GM12878 (cell line): Measurements from ENCODE around the gene LGMN. TPM values are rescaled to one million over a fixed set of nuclear protein-coding genes. Genes with fewer than 3 reads are reported as not detected.

Source experiments
- ATAC-seq: fragments of 200-7000 bp; cut with Tn5 transposase; 3 replicates; pipeline ENCODE4 v1.9.1; 2020; ENCODE audit warnings: mild to moderate bottlenecking, moderate library complexity
- BruUV-seq: library from RNA; stranded (reverse); fragments of 400-500 nt; replicated peaks from 2 replicates; lab custom pipeline; 2021; lab: Mats Ljungman, UMichigan
- CTCF ChIA-PET: fragments of 300-600 bp; sonication (Branson Sonifier 250); formaldehyde crosslinking; extraction: SDS; loops from one replicate; lab custom pipeline; 2021; ENCODE audit warnings: inconsistent platforms; lab: Yijun Ruan, JAX
- POLR2A ChIA-PET: fragments of 350-600 bp; formaldehyde crosslinking; extraction: SDS; loops from one replicate; lab custom pipeline; 2021; ENCODE audit warnings: inconsistent platforms; lab: Charles Lee
- RAD21 ChIA-PET: fragments of 300-600 bp; sonication (Branson Sonifier 250); formaldehyde crosslinking; loops from one replicate; lab custom pipeline; 2023; ENCODE audit warnings: antibody characterized with exemption; ENCODE audit not compliant: unreplicated experiment; lab: Charles Lee
- SMC1A ChIA-PET: fragments of 300-600 bp; sonication (Branson Sonifier 250); formaldehyde crosslinking; loops from one replicate; lab custom pipeline; 2023; ENCODE audit not compliant: unreplicated experiment, uncharacterized antibody; lab: Charles Lee
- DNase-seq: peaks from one replicate; pipeline ENCODE4 v3.0.0-alpha.2; 2011; ENCODE audit warnings: low read depth, low spot score
- FAIRE-seq: peaks from 3 replicates; lab custom pipeline; 2011; peaks lifted over from hg19 to GRCh38; lab: Jason Lieb, UNC
- H2AFZ ChIP-seq: 2 replicates; pipeline ENCODE4 v1.6.0; 2011; ENCODE audit warnings: low read depth, low read length, control low read depth; ENCODE audit not compliant: control insufficient read depth
- H3K27ac ChIP-seq: 2 replicates; pipeline ENCODE4 v1.5.1; 2011; ENCODE audit warnings: control low read depth; ENCODE audit not compliant: control insufficient read depth, insufficient read depth
- H3K27me3 ChIP-seq, 2 experiments: replicated peaks in 1 of 2; 2 replicates each; pipeline versions ENCODE4 v1.6.0 to v1.6.1; 2011; ENCODE audit warnings: low read length in 1 of 2; ENCODE audit not compliant: control insufficient read depth in 2 of 2, insufficient read depth in 2 of 2
- H3K36me3 ChIP-seq, 2 experiments: 2 replicates each; pipeline ENCODE4 v1.5.1; 2011; ENCODE audit warnings: low read length in 1 of 2; ENCODE audit not compliant: control insufficient read depth in 2 of 2, insufficient read depth in 2 of 2
- H3K4me1 ChIP-seq: 2 replicates; pipeline ENCODE4 v1.6.1; 2011; ENCODE audit warnings: mild to moderate bottlenecking, low read length, moderate library complexity, mixed read lengths; ENCODE audit not compliant: control insufficient read depth, insufficient read depth
- H3K4me2 ChIP-seq: 2 replicates; pipeline ENCODE4 v1.6.0; 2011; ENCODE audit warnings: control low read depth; ENCODE audit not compliant: control insufficient read depth, insufficient read depth
- H3K4me3 ChIP-seq: fragments of 200-600 bp; sonication (generic); 2 replicates; pipeline ENCODE4 v1.5.1; 2016
- H3K79me2 ChIP-seq: 2 replicates; pipeline ENCODE4 v1.6.0; 2011; ENCODE audit warnings: low read length; ENCODE audit not compliant: control insufficient read depth, insufficient read depth
- H3K9ac ChIP-seq: 2 replicates; pipeline ENCODE4 v1.8.0; 2011; ENCODE audit warnings: low read length, control low read depth, mixed read lengths; ENCODE audit not compliant: control insufficient read depth, insufficient read depth
- H3K9me3 ChIP-seq: replicated peaks from 3 replicates; pipeline ENCODE4 v1.5.1; 2011; ENCODE audit warnings: mild to moderate bottlenecking, low read length; ENCODE audit not compliant: control insufficient read depth, insufficient read depth
- H4K20me1 ChIP-seq: 2 replicates; pipeline ENCODE4 v1.6.0; 2011; ENCODE audit not compliant: control insufficient read depth, insufficient read depth
- CBX5 ChIP-seq: sonication (generic); IDR thresholded peaks from 2 replicates; pipeline ENCODE4 v1.6.1; 2016; ENCODE audit warnings: low read depth, moderate library complexity, mild to moderate bottlenecking, inconsistent platforms
- ETV6 ChIP-seq, 2 experiments: fragments of 450-650 bp in 1 of 2; IDR thresholded peaks in 1 of 2; conservative IDR thresholded peaks in 1 of 2; 2 replicates each; pipeline ENCODE4 v1.6.1; 2014; ENCODE audit warnings: antibody characterized with exemption in 1 of 2, borderline replicate concordance in 1 of 2, low read depth in 1 of 2, mild to moderate bottlenecking in 1 of 2, moderate library complexity in 1 of 2
- HCFC1 ChIP-seq: fragments of 150-350 bp; IDR thresholded peaks from 2 replicates; pipeline ENCODE4 v1.6.1; 2014; ENCODE audit warnings: low read length
- IKZF2 ChIP-seq, 2 experiments: fragments of 450-650 bp; IDR thresholded peaks; 2 replicates each; pipeline ENCODE4 v1.6.1; 2017; ENCODE audit warnings: mild to moderate bottlenecking in 2 of 2, moderate library complexity in 2 of 2
- LARP7 ChIP-seq: fragments of 450-650 bp; IDR thresholded peaks from 2 replicates; pipeline ENCODE4 v1.6.1; 2017; ENCODE audit warnings: mild to moderate bottlenecking
- SMAD1 ChIP-seq: fragments of 450-650 bp; IDR thresholded peaks from 2 replicates; pipeline ENCODE4 v1.6.1; 2018; ENCODE audit warnings: mild to moderate bottlenecking, low read depth; ENCODE audit not compliant: partially characterized antibody
- STAT1 ChIP-seq: fragments of 450-650 bp; conservative IDR thresholded peaks from 2 replicates; pipeline ENCODE4 v1.6.1; 2014; ENCODE audit warnings: antibody characterized with exemption, mild to moderate bottlenecking
- ZBED1 ChIP-seq: IDR thresholded peaks from 2 replicates; pipeline ENCODE4 v1.6.1; 2016; ENCODE audit warnings: borderline replicate concordance
- ZNF592 ChIP-seq: fragments of 450-650 bp; IDR thresholded peaks from 2 replicates; pipeline ENCODE4 v1.6.1; 2017; ENCODE audit warnings: mild to moderate bottlenecking, moderate library complexity
- ZNF687 ChIP-seq: fragments of 450-650 bp; IDR thresholded peaks from 2 replicates; pipeline ENCODE4 v1.6.1; 2017; ENCODE audit warnings: mild to moderate bottlenecking, moderate library complexity
- WGBS: methylation state at CpG from one replicate; pipeline ENCODE4 v1.1.6; 2016; ENCODE audit warnings: low lambda C conversion rate; ENCODE audit not compliant: insufficient replicate concordance, insufficient coverage; ENCODE audit errors: missing lambda C conversion rate; 5-methylcytosine and 5-hydroxymethylcytosine counted together
- in situ Hi-C: fragments of 300-500 bp; cut with MboI; formaldehyde crosslinking; loops from 9 replicates; pipeline ENCODE4 v1.14.3; 2018; ENCODE audit warnings: mixed read lengths
- intact Hi-C: fragments of 100-400 bp; cut with micrococcal nuclease; formaldehyde crosslinking; loops from one replicate; pipeline ENCODE4 v1.14.2; 2022; ENCODE audit not compliant: unreplicated experiment
- polyA plus RNA-seq, 11 experiments: library from polyadenylated mRNA; depleted of rRNA in 4 of 11; unstranded in 6 of 11; stranded (reverse) in 5 of 11; fragments of >200 nt; fragmentation: Nextera tagmentation in 4 of 11; fragmentation: Illumina TruSeq in 1 of 11; extraction: Ambion mirVana in 4 of 11; extraction: Trizol in 1 of 11; gene quantifications; 1 replicate in 1 of 11; 2 replicates in 10 of 11; pipeline versions ENCODE4 v1.2.1 to v1.2.3, GENCODE V29; 2011 to 2016; ENCODE audit warnings: inconsistent platforms in 2 of 11, missing spikeins in 2 of 11, low read depth in 1 of 11
- total RNA-seq, 4 experiments: library from RNA; depleted of rRNA in 3 of 4; stranded (reverse); fragments of >200 nt in 3 of 4; fragmentation: Illumina TruSeq in 1 of 4; extraction: Trizol in 1 of 4; gene quantifications; 2 replicates each; pipeline versions ENCODE4 v1.2.1 to v1.2.3, GENCODE V29; 2013 to 2021

Gene LGMN
- total and polyA plus RNA-seq, 10 of the 15 experiments (the other 5 are each of a cell fraction or from before 2014, with no cell fraction given), result 0.71 to 192 (median 3.9) TPM

GRCh38 chr14:92680781-92681650, 67.4 kb downstream of the LGMN start:
- SMC1A ChIA-PET, result interaction anchor here (0.6 to 6.8 kb wide), 18 partner anchors 16 to 430 kb away, joined by 3 to 63 read pairs (median 4); partner anchors contain the start of gene LGMN
- Histone ChIP-seq H3K79me2 (no peaks in the 10 kb centered on the region), H3K9ac (no peak overlapping the region), H3K27ac (no peak overlapping the region), H3K36me3 (peaks cover 0 to 24% of the 10 kb centered on the region in 2 experiments; a peak in 3 of 4 replicates), H2AFZ (no peak overlapping the region), H3K4me2 (no peak overlapping the region), H3K27me3 (no peaks in the 10 kb centered on the region), H3K4me1 (peaks cover 28% of the 10 kb centered on the region), H3K4me3 (no peak overlapping the region), H4K20me1 (no peaks in the 10 kb centered on the region), H3K9me3 (no peaks in the 10 kb centered on the region; the same call in 2 of the 3 replicates)
- POLR2A ChIA-PET, result interaction anchor here (0.8 to 1.9 kb wide), 2 partner anchors 29 to 221 kb away, joined by 5 to 6 read pairs; no protein-coding TSS in a partner anchor
- RAD21 ChIA-PET, result interaction anchor here (1.0 to 4.6 kb wide), 12 partner anchors 24 to 220 kb away, joined by 3 to 31 read pairs (median 4); no protein-coding TSS in a partner anchor
- ATAC-seq, result peak; percentile 52
- 27% methylated on average over 13 of the region's 13 CpGs for WGBS
- intact Hi-C loops, result loop anchor here (1.0 to 10.0 kb wide), 4 partner anchors 92 to 544 kb away; partner anchors contain the start of gene SLC24A4
- peak; percentile 74 for FAIRE-seq
- CTCF ChIA-PET, result interaction anchor here (0.6 to 5.8 kb wide), 31 partner anchors 10 to 546 kb away, joined by 3 to 81 read pairs (median 4); no protein-coding TSS in a partner anchor
- no peak for DNase-seq
- BruUV-seq, result no TSS peak
- in situ Hi-C loops, result loop anchor here (25.0 kb wide), 1 partner anchor 544 kb away; no protein-coding TSS in a partner anchor
- TF ChIP-seq LARP7, result peak; percentile 61
- TF ChIP-seq ZNF592, result no peak
- TF ChIP-seq ZBED1, result no peak
- peak in 1 of 2 experiments; percentile 17; a peak in 2 of 4 replicates for TF ChIP-seq IKZF2 (IDR thresholded peaks at IDR 0.05)
- TF ChIP-seq SMAD1, result no peak
- TF ChIP-seq CBX5, result no peak
- no peak for TF ChIP-seq ETV6 (conservative IDR thresholded peaks at IDR 0.05 in 1 of 2, IDR thresholded peaks at IDR 0.05 in 1 of 2; ENCODE audit: borderline replicate concordance in 1 of 2, low read depth in 1 of 2)
- 0 out of 2 replicates have a peak, but pooled peaks have one; percentile 66 for TF ChIP-seq STAT1
- TF ChIP-seq HCFC1, result no peak
- peak; percentile 26; the same call in 1 of the 2 replicates for TF ChIP-seq ZNF687
